Heart left ventricle (tissue), 13 donors: ENCODE measurements around the gene CFAP46.

ENCODE experiments used
- CTCF ChIP-seq, 12 donors: fragments of 200-600 bp; sonication (generic) in 4 of 12; IDR thresholded peaks; one replicate each; pipeline versions ENCODE4 v1.5.0 to v1.8.0; 2018 to 2022; ENCODE audit warnings: antibody characterized with exemption in 12 of 12, mild to moderate bottlenecking in 5 of 12
- POLR2A ChIP-seq, 2 donors: fragments of 450-650 bp; IDR thresholded peaks; one replicate each; pipeline ENCODE4 v1.6.1; 2017; ENCODE audit warnings: antibody characterized with exemption in 2 of 2, mild to moderate bottlenecking in 2 of 2, moderate library complexity in 2 of 2
- donor health status: ischemic (EF 13 %, LVEDD 7.1; RV severe dilation, severe dysfunction).
- donor health status: DM: no; HTN: yes; CAD: no.
- donor health status: DM: no; HTN: no; CAD: no.
- donor health status: ischemic (EF 25% LVEDD 6.9; RV normal size, moderate dysfunction).
- donor health status: ischemic (EF 25% LVEDD 5.7; RV mildly dilated, moderate dysfunction).
- donor health status: ischemic (EF 35%, LVEDD 5.7; RV mildly dilated, moderate dysfunction).
- donor health status: nonischemic (EF 11% LVEDD 7.7; RV severe dilation, severe dysfunction).
- donor health status: DM: yes; HTN: yes; CAD: no.
- donor health status: PGD.
- donor health status: ischemic (EF 29% LVEDD 5.4; RV normal size, mild dysfunction).
- donor health status: nonischemic (EF 23%, LVEDD 6.1; RV moderate dilation, normal function).

GRCh38 chr10:132889556-132889955, 52.8 kb downstream of the CFAP46 start:
- TF ChIP-seq CTCF (IDR thresholded peaks at IDR 0.05) (no peak), POLR2A (IDR thresholded peaks at IDR 0.05) (no peak)
